GM21737 (cell line): ENCODE results near the gene COX8C.
"Not testable (repeated sequence)": the region's sequence is repeated elsewhere in the genome, so short reads cannot be mapped to it uniquely, and the experiment has no call there.

ENCODE experiments used
- ATAC-seq: cut with Tn5 transposase; IDR thresholded peaks from one replicate; pipeline ENCODE4 v1.9.1; 2021; ENCODE audit warnings: mild to moderate bottlenecking, moderate library complexity; ENCODE audit not compliant: unreplicated experiment

Gene COX8C

GRCh38 chr14:93368996-93369712 lies 22.2 kb downstream of the COX8C start:
- ATAC-seq: no peak

GRCh38 chr14:93369713-93370266 lies 22.8 kb downstream of the COX8C start:
- peak; percentile 86 for ATAC-seq

- peak; percentile 93 for ATAC-seq
Observed at GRCh38 chr14:93375673-93376156, 28.7 kb downstream of the COX8C start.

GRCh38 chr14:93379831-93380230 lies 32.8 kb downstream of the COX8C start:
- ATAC-seq: no peak

- ATAC-seq: no peak
Observed at GRCh38 chr14:93381644-93382043, 34.7 kb downstream of the COX8C start.

GRCh38 chr14:93384256-93384655 lies 37.3 kb downstream of the COX8C start:
- not testable (repeated sequence) for ATAC-seq

- ATAC-seq: no peak
Observed at GRCh38 chr14:93395231-93395630, 48.2 kb downstream of the COX8C start.

- ATAC-seq: no peak
Observed at GRCh38 chr14:93396456-93396855, 49.5 kb downstream of the COX8C start.
